Vagina (tissue), 2 donors: ENCODE results near the gene CARS2.

Source experiments
- CTCF ChIP-seq, 3 experiments: fragments of 450-650 bp in 2 of 3; fragments of 200-600 bp in 1 of 3; sonication (generic) in 1 of 3; IDR thresholded peaks; one replicate each; pipeline ENCODE4 v1.5.1; 2017 to 2019; ENCODE audit warnings: antibody characterized with exemption in 3 of 3, mild to moderate bottlenecking in 2 of 3, moderate library complexity in 2 of 3
- POLR2A ChIP-seq, 2 donors: fragments of 450-650 bp; IDR thresholded peaks; one replicate each; pipeline ENCODE4 v1.6.1; 2017; ENCODE audit warnings: antibody characterized with exemption in 2 of 2, mild to moderate bottlenecking in 2 of 2, moderate library complexity in 2 of 2

GRCh38 chr13:110593430-110594130 lies 112.3 kb downstream of the CARS2 start:
- TF ChIP-seq CTCF (IDR thresholded peaks at IDR 0.05) (peak; percentile 28 to 81 (median 60)), POLR2A (IDR thresholded peaks at IDR 0.05) (no peak)
